Prostate gland (tissue), 2 donors: ENCODE data around the gene ARHGEF17. TPM values are rescaled to one million over a fixed set of nuclear protein-coding genes. Genes with fewer than 3 reads are reported as not detected.

Experiments
- DNase-seq: peaks from one replicate; pipeline ENCODE4 v3.0.0-alpha.2; 2019; ENCODE audit warnings: low spot score
- H3K27ac ChIP-seq, 2 donors: fragments of 200-600 bp; sonication (generic); 2 replicates each; pipeline ENCODE4 v1.5.1; 2017 to 2019
- H3K27me3 ChIP-seq: fragments of 200-600 bp; sonication (generic); replicated peaks from 2 replicates; pipeline ENCODE4 v1.5.1; 2019; ENCODE audit not compliant: insufficient read depth
- H3K36me3 ChIP-seq, 2 donors: fragments of 200-600 bp; sonication (generic); 1 replicate in 1 of 2; 2 replicates in 1 of 2; pipeline versions ENCODE4 v1.5.1 to v1.8.1; 2017 to 2019
- H3K4me1 ChIP-seq: fragments of 200-600 bp; sonication (generic); replicated peaks from 2 replicates; pipeline ENCODE4 v1.5.1; 2019
- H3K4me3 ChIP-seq, 2 donors: fragments of 200-600 bp; sonication (generic); 2 replicates each; pipeline ENCODE4 v1.5.1; 2017 to 2019
- H3K9me3 ChIP-seq: fragments of 200-600 bp; sonication (generic); 2 replicates; pipeline ENCODE4 v1.5.1; 2017
- CTCF ChIP-seq, 4 experiments: fragments of 200-600 bp in 2 of 4; fragments of 450-650 bp in 2 of 4; sonication (generic) in 2 of 4; IDR thresholded peaks; 1 replicate in 3 of 4; 2 replicates in 1 of 4; pipeline ENCODE4 v1.5.1; 2016 to 2019; ENCODE audit warnings: antibody characterized with exemption in 4 of 4, mild to moderate bottlenecking in 2 of 4, moderate library complexity in 2 of 4
- POLR2A ChIP-seq: fragments of 450-650 bp; IDR thresholded peaks from one replicate; pipeline ENCODE4 v1.6.1; 2016; ENCODE audit warnings: antibody characterized with exemption, mild to moderate bottlenecking
- POLR2AphosphoS5 ChIP-seq: sonication (generic); formaldehyde crosslinking; IDR thresholded peaks from one replicate; pipeline ENCODE4 v1.6.1; 2017; ENCODE audit warnings: antibody characterized with exemption
- WGBS: methylation state at CpG from one replicate; pipeline ENCODE4 v1.1.5; 2018; 5-methylcytosine and 5-hydroxymethylcytosine counted together
- intact Hi-C: fragments of 100-400 bp; cut with DNase I; formaldehyde crosslinking; loops from one replicate; pipeline ENCODE4 v1.14.2; 2022
- total RNA-seq, 2 donors: library from RNA; depleted of rRNA; stranded (reverse); fragments of >200 nt; gene quantifications; one replicate each; pipeline ENCODE4 v1.1.0, GENCODE V29; 2016

ARHGEF17 gene
- total RNA-seq, 2 donors from 2014 or later: 34.0 to 66.9 TPM

- no peak for DNase-seq
- intact Hi-C loops: loop anchor here (5.0 kb wide), 1 partner anchor 83 kb away; the partner anchor contains the start of gene RELT
- Histone ChIP-seq H3K27me3 (no peaks in the 10 kb centered on the region), H3K27ac (no peak overlapping the region), H3K4me1 (no peaks in the 10 kb centered on the region), H3K9me3 (no peaks in the 10 kb centered on the region), H3K4me3 (no peak overlapping the region), H3K36me3 (no peaks in the 10 kb centered on the region)
- TF ChIP-seq POLR2AphosphoS5: no peak
- no peak for TF ChIP-seq POLR2A
- no peak for TF ChIP-seq CTCF (IDR thresholded peaks at IDR 0.05)
These were observed 13.5 kb upstream of the ARHGEF17 start for GRCh38 chr11:73294604-73295003.

GRCh38 chr11:73295241-73295995 is 12.7 kb upstream of the ARHGEF17 start:
- intact Hi-C loops: loop anchor here (5.0 kb wide), 1 partner anchor 82 kb away; the partner anchor contains the start of gene RELT
- no peaks in the 10 kb centered on the region for H3K27me3 ChIP-seq
- 47% methylated on average over 12 of the region's 12 CpGs for WGBS
- no peak overlapping the region for H3K4me3 ChIP-seq
- DNase-seq: peak; percentile 39
- H3K36me3 ChIP-seq: no peaks in the 10 kb centered on the region
- no peak overlapping the region for H3K27ac ChIP-seq
- TF ChIP-seq POLR2AphosphoS5 (peak; percentile 25), CTCF (IDR thresholded peaks at IDR 0.05) (peak; percentile 59 to 75 (median 68)), POLR2A (no peak)
- H3K9me3 ChIP-seq: no peaks in the 10 kb centered on the region
- no peaks in the 10 kb centered on the region for H3K4me1 ChIP-seq

DNA sequence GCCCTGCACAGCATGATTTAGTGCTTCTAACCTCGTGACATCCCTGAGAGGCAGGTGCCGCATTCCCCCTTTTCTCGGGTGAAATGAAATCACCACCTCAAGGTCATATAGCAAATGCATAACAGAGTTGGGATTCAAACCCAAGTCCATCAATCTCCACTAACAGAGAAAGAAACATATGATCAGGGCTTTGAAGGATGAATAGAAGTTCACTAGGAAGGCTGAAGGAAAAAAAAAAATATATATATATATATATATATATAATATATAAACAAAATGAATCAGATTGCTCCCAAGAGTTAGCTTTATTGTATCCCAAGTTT is 12.1 kb upstream of the ARHGEF17 start:
- H3K4me3 ChIP-seq: no peak overlapping the region
- no peak overlapping the region for H3K27ac ChIP-seq
- no peaks in the 10 kb centered on the region for H3K36me3 ChIP-seq
- 95% methylated on average over 3 of the region's 3 CpGs for WGBS
- no peaks in the 10 kb centered on the region for H3K9me3 ChIP-seq
- intact Hi-C loops: loop anchor here (5.0 kb wide), 1 partner anchor 81 kb away; the partner anchor contains the start of gene RELT
- H3K4me1 ChIP-seq: no peaks in the 10 kb centered on the region
- no peak for DNase-seq
- TF ChIP-seq POLR2AphosphoS5 (no peak), CTCF (IDR thresholded peaks at IDR 0.05) (no peak), POLR2A (no peak)
- no peaks in the 10 kb centered on the region for H3K27me3 ChIP-seq

GRCh38 chr11:73296501-73297230 is 11.4 kb upstream of the ARHGEF17 start:
- no peak for TF ChIP-seq CTCF (IDR thresholded peaks at IDR 0.05)
- no peak for TF ChIP-seq POLR2A
- TF ChIP-seq POLR2AphosphoS5: no peak

More at GRCh38 chr11:73296501-73297230, 11.4 kb upstream of the ARHGEF17 start:
- H3K4me3 ChIP-seq: no peak overlapping the region
- no peak for DNase-seq
- intact Hi-C loops: loop anchor here (5.0 kb wide), 1 partner anchor 81 kb away; the partner anchor contains the start of gene RELT
- no peaks in the 10 kb centered on the region for H3K36me3 ChIP-seq
- no peaks in the 10 kb centered on the region for H3K9me3 ChIP-seq
- H3K27me3 ChIP-seq: no peaks in the 10 kb centered on the region
- 94% methylated on average over 35 of the region's 35 CpGs for WGBS
- no peak overlapping the region for H3K27ac ChIP-seq
- H3K4me1 ChIP-seq: no peaks in the 10 kb centered on the region
